ENCODE results near the gene SYNJ1.

DNA sequence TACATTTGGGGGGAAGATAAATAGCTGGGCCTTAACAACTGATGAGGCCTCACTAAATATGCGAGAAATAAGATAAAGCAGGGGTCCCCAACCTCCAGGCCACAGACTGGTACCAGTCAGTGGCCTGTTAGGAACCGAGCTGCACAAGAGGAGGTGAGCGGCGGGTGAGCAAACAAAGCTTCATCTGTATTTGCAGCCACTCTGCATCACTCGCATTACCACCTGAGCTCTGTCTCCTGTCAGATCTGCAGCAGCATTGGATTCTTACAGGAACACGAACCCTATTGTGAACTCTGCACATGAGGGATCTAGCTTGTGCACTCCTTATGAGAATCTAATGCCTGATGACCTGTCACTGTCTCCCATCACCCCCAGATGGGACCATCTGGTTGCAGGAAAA lies 48.9 kb upstream of the SYNJ1 start:
- TF ChIP-seq ZNF217 (CRISPR knock-in tag; IDR thresholded peaks at IDR 0.05) = no peak
- TF ChIP-seq, protein P1, sequence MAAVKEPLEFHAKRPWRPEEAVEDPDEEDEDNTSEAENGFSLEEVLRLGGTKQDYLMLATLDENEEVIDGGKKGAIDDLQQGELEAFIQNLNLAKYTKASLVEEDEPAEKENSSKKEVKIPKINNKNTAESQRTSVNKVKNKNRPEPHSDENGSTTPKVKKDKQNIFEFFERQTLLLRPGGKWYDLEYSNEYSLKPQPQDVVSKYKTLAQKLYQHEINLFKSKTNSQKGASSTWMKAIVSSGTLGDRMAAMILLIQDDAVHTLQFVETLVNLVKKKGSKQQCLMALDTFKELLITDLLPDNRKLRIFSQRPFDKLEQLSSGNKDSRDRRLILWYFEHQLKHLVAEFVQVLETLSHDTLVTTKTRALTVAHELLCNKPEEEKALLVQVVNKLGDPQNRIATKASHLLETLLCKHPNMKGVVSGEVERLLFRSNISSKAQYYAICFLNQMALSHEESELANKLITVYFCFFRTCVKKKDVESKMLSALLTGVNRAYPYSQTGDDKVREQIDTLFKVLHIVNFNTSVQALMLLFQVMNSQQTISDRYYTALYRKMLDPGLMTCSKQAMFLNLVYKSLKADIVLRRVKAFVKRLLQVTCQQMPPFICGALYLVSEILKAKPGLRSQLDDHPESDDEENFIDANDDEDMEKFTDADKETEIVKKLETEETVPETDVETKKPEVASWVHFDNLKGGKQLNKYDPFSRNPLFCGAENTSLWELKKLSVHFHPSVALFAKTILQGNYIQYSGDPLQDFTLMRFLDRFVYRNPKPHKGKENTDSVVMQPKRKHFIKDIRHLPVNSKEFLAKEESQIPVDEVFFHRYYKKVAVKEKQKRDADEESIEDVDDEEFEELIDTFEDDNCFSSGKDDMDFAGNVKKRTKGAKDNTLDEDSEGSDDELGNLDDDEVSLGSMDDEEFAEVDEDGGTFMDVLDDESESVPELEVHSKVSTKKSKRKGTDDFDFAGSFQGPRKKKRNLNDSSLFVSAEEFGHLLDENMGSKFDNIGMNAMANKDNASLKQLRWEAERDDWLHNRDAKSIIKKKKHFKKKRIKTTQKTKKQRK (IDR thresholded peaks at IDR 0.05; ENCODE audit: borderline replicate concordance, low read depth, low read length) = no peak
- TF ChIP-seq, protein P2, sequence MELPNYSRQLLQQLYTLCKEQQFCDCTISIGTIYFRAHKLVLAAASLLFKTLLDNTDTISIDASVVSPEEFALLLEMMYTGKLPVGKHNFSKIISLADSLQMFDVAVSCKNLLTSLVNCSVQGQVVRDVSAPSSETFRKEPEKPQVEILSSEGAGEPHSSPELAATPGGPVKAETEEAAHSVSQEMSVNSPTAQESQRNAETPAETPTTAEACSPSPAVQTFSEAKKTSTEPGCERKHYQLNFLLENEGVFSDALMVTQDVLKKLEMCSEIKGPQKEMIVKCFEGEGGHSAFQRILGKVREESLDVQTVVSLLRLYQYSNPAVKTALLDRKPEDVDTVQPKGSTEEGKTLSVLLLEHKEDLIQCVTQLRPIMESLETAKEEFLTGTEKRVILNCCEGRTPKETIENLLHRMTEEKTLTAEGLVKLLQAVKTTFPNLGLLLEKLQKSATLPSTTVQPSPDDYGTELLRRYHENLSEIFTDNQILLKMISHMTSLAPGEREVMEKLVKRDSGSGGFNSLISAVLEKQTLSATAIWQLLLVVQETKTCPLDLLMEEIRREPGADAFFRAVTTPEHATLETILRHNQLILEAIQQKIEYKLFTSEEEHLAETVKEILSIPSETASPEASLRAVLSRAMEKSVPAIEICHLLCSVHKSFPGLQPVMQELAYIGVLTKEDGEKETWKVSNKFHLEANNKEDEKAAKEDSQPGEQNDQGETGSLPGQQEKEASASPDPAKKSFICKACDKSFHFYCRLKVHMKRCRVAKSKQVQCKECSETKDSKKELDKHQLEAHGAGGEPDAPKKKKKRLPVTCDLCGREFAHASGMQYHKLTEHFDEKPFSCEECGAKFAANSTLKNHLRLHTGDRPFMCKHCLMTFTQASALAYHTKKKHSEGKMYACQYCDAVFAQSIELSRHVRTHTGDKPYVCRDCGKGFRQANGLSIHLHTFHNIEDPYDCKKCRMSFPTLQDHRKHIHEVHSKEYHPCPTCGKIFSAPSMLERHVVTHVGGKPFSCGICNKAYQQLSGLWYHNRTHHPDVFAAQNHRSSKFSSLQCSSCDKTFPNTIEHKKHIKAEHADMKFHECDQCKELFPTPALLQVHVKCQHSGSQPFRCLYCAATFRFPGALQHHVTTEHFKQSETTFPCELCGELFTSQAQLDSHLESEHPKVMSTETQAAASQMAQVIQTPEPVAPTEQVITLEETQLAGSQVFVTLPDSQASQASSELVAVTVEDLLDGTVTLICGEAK (IDR thresholded peaks at IDR 0.05) = no peak
- TF ChIP-seq, protein P2 (CRISPR knock-in tag; IDR thresholded peaks at IDR 0.05) = no peak
- TF ChIP-seq RNF2 (IDR thresholded peaks at IDR 0.05) = no peak
- no peak for TF ChIP-seq PHF21A (IDR thresholded peaks at IDR 0.05; ENCODE audit: borderline replicate concordance, low read depth)
- TF ChIP-seq EP300 (IDR thresholded peaks at IDR 0.05; ENCODE audit: low read length) = no peak
- TF ChIP-seq, protein P3, sequence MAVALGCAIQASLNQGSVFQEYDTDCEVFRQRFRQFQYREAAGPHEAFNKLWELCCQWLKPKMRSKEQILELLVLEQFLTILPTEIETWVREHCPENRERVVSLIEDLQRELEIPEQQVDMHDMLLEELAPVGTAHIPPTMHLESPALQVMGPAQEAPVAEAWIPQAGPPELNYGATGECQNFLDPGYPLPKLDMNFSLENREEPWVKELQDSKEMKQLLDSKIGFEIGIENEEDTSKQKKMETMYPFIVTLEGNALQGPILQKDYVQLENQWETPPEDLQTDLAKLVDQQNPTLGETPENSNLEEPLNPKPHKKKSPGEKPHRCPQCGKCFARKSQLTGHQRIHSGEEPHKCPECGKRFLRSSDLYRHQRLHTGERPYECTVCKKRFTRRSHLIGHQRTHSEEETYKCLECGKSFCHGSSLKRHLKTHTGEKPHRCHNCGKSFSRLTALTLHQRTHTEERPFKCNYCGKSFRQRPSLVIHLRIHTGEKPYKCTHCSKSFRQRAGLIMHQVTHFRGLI (CRISPR knock-in tag; IDR thresholded peaks at IDR 0.05) = no peak
- TF ChIP-seq, protein P4, sequence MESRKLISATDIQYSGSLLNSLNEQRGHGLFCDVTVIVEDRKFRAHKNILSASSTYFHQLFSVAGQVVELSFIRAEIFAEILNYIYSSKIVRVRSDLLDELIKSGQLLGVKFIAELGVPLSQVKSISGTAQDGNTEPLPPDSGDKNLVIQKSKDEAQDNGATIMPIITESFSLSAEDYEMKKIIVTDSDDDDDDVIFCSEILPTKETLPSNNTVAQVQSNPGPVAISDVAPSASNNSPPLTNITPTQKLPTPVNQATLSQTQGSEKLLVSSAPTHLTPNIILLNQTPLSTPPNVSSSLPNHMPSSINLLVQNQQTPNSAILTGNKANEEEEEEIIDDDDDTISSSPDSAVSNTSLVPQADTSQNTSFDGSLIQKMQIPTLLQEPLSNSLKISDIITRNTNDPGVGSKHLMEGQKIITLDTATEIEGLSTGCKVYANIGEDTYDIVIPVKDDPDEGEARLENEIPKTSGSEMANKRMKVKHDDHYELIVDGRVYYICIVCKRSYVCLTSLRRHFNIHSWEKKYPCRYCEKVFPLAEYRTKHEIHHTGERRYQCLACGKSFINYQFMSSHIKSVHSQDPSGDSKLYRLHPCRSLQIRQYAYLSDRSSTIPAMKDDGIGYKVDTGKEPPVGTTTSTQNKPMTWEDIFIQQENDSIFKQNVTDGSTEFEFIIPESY (CRISPR knock-in tag; IDR thresholded peaks at IDR 0.05) = no peak
- no peak for TF ChIP-seq TGIF2 (CRISPR knock-in tag; IDR thresholded peaks at IDR 0.05)
- TF ChIP-seq KAT8 (IDR thresholded peaks at IDR 0.05; ENCODE audit: low read depth) = no peak
- TF ChIP-seq POLR2A (conservative IDR thresholded peaks at IDR 0.05) = no peak
- TF ChIP-seq DDX20 (tag; IDR thresholded peaks at IDR 0.05; ENCODE audit: low read depth) = no peak

Data from K562 (cell line).